Glomerular endothelial cell (primary cell): ENCODE data around the gene PGD. TPM values are rescaled to one million over a fixed set of nuclear protein-coding genes. Genes with fewer than 3 reads are reported as not detected.
A peak's percentile ranks its signal among the peaks of the same experiment; 100 is the strongest.
"Not testable (repeated sequence)": the region's sequence is repeated elsewhere in the genome, so short reads cannot be mapped to it uniquely, and the experiment has no call there.

Experiments used
- DNase-seq: peaks from one replicate; pipeline ENCODE4 v3.0.0-alpha.2; 2011; ENCODE audit warnings: low read depth, low spot score; ENCODE audit errors: extremely low read depth
- total RNA-seq: library from RNA; depleted of rRNA; stranded (reverse); fragments of >200 nt; gene quantifications from 2 replicates; pipeline ENCODE4 v1.2.3, GENCODE V29; 2015

Gene PGD
- 259 and 402 TPM in 2 replicates for total RNA-seq

DNA sequence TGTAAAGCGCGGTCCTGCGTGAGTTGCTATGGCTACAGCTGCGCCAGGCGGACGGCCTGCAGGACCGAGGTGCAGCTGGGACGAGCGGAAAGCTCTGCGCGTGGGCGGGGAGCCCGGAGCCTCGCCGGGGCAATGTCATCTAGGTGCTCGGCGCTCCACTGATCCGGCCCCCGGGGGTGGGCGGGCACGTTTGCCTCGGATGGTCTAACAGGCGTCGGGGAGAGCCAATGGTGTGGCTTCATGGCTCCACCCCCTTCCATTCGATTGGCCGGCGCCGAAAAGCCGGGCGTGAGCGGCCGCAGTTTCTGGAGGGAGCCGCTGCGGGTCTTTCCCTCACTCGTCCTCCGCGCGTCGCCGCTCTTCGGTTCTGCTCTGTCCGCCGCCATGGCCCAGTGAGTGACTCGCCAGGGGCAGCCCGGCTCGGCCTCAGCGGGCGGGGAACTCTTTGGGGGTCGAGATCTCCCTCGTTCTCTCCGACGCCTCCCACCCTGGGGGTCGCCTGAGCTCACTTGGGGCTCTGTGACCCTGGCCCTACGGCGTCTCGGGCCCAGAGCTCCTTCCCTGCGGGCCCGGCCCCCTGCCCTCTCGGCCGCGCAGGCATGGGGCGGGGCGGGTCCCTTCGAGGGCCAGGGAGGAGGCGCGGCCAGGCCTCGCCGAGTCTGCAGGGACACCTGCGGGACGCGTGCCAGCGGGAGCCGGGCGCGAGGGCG is at the start of gene PGD:
TSS of gene PGD (plus strand) at position 331 of the 710 bp plus-strand sequence. CDS start at position 385, 54 bp downstream.
- DNase-seq = peak; percentile 55

DNA sequence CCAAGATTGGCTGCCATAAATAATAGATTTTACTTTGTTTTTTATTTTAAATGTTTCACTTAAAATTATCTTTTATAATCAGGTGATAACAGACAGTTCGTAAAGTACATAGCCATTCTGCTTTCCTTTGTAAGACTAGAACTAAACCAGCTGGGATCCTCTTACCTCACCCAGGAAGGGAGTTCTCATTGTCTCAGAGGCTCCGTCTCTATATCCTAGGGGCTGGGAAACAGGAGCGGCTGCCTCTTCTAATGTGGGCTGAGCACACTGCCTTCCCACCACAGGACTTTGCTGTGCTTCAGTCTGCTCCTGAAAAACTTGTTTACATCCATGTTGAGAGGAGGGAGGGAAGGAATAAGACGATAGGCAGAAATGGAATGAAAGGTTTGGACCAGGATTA is 45.6 kb upstream of the PGD start:
- DNase-seq = no peak

DNA sequence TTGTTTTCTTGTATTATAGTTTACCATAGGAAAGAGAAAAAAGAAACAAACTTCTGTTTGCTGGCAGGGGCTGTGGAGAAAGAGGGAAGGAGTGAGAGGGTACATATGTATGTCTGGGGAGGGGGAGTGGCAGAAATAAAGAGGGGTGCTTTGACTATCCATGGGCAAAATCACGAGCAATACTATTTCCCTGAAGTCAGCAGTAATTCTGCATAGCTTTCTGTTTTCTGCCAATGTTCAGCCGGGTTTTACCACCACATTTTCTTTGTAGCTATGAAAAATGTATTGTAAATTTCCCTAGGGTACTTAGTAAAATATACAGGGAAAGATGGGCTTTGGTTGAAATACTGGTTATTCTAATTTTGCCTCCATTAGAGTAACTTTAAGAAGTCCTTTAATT is 45.2 kb upstream of the PGD start:
- DNase-seq = no peak

DNA sequence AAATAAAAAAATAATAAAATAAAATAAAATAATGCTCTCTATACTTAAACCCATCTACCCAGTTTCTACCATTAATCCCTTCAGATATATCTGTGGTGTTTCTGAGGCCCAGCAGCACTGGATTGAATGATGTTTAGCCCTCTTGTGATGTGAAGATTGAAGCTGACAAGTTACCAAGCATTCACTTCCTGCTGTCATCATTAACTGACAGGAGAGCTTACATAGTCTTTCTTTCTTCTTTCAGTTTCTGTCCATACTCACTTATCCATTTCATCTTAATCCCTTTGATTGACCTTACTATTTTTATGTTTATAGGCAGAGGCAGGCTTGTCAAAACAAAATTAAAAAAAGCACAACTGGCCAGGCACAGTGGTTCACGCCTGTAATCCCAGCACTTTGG is 38.8 kb upstream of the PGD start:
- DNase-seq = no peak

DNA sequence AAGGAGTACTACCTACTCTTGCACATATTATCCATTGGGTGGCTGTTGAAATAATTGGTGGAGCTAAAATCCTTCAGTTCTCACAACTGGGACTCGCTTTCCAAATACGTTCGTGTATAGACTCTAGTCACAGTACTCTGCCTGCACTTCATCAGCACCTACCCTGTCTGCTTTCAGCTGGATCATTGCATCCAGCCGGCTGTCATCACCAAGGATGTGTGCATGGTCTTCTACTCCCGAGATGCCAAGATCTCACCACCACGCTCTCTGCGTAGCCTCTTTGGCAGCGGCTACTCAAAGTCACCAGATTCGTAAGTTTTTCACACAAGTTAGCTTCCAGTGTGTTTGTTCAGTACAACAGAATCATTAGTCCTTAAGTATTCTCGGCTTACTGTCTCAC is 37.3 kb upstream of the PGD start:
- no peak for DNase-seq

DNA sequence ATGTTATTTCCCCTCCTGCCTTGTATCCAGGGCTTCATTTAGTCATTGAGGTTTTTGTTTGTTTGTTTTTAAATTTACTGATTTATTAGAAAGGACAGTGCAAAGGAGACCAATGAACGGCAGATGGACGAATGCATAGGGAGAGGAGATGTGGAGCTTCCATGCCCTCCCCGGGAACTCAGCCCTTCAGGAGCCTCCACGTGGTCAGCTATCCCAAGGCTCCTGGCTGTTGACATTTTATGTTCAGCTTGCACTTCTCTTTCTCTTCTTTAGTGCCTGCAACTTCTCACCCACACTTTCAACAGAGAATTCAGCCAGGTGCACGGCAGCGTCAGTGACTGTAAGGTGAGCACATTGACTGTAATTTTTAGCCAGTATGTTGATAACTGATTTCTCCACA is 30.7 kb upstream of the PGD start:
- DNase-seq = no peak

DNA sequence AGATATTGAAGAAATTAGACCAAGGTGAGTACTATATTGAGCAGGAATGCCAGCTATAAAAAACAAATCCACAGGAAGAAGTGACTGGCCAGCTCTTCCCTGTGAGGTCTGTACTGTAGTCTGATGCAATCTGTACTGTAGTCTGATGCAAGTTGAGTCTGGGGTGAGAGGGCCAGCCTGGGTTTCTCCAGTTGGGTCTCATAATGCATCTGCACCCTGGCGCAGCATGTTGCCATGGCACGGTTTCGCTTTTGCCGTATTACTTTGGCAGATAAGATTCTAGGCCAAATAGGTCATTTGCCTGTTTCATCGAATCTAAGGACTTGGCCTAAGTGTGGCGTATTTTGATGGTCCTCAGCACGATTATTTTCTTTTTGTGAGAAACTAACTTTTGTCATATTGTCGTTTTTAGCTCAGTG is 24.4 kb upstream of the PGD start:
- no peak for DNase-seq

DNA sequence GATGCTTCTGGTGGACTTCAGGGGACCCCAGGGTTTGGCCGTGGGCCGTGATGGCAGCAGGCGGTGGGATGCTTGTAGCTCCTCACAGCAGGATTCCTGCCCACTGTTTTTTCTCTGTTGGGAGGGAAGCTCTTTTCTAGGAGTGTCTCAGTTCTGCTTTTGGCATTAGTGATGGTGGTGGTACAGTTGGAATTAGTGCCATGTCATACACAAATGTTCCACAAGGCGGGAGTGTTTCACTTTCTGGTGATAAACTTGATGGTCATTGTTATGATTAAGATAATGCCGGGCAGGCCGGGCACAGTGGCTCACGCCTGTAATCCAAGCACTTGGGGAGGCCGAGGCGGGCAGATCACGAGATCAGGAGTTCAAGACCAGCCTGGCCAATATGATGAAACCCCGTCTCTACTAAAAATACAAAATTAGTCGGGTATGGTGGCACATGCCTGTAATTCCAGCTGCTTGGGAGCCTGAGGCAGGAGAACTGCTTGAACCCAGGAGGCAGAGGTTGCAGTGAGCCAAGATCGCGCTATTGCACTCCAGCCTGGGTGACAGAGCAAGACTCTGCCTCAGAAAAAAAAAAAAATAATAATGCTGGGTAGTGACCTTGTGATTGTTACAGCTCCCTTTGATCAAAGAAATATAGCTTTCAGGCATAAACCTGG is 21.4 kb upstream of the PGD start:
- DNase-seq = not testable (repeated sequence)

DNA sequence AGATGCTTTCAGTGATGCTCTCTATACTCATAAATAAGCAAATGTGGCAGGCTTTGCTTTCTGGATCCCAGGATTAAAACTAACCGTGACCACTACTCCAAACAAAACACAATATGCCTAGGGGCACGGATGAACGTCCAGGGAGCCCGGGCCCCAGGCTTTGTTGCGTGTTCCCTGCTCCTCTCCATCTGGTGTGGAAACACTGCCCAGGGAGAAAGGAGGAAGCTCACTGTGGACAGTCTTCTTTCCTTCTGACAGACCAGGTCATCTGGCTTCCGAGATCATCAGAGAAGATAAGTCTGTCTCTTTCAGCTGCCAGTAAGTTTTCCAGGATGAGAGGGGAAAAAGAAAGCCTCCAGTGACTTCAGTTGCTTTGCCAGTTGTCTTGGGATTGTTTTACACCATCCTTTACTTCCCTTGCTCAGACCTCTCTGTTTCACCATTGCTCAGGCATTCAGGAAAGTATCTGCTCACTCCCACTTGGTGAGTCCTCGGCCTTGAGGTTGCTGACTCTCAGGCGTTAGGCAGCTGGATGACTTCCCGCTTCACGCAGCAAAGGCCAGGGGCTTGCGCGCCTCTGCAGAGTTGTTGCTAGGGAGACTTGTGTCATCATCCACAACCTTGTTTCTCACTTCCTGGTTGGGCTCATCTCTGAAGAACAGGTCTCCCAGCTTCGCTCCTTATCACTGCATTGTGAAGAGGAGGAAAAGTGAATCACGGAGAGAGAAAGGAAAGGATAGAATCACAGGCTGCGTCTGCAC is 20.6 kb upstream of the PGD start:
- no peak for DNase-seq

DNA sequence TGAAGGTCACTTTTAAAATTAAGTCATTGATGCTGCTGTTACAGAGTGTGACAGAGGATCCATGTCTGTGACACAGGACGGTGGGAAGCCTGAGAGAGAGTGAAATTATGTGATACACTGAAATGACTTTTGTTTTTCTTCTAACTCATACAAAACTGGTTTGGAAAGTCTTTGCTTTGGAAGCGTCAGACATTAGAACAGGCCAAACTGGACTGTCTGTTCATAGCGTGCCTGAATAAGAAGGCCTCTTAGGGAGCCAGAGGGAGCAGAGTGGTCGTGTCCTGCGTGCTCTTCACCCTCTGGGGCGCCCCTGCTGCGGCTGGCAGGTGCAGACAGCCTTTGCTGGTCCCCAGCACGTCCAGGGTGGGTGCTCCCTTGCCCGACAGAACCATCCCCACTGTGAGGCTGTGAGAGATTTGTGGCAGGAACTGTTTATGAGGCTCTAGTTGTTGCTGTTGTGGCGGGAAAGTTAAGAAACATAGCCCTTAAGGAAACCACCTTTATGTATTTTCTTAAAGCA is 19.7 kb upstream of the PGD start:
- no peak for DNase-seq

DNA sequence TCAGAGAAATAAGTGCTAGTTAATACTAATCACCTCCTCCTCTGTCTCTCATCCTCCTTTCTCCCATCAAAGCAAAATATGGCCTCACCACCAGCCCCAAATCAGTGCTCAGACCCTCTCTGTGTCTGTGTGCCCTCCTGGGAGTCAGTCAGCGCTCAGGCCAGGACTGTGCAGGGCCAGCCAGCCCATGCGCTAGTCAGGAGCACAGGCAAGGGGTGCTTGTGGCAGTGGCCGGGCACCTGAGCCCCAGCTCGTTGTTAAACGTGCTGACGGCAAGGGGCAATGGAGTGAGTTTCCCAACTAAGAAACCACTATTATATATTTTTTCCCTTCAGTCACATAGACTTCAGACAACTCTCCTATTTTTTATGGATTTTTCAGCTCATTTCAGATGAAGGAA is 19.2 kb upstream of the PGD start:
- no peak for DNase-seq

DNA sequence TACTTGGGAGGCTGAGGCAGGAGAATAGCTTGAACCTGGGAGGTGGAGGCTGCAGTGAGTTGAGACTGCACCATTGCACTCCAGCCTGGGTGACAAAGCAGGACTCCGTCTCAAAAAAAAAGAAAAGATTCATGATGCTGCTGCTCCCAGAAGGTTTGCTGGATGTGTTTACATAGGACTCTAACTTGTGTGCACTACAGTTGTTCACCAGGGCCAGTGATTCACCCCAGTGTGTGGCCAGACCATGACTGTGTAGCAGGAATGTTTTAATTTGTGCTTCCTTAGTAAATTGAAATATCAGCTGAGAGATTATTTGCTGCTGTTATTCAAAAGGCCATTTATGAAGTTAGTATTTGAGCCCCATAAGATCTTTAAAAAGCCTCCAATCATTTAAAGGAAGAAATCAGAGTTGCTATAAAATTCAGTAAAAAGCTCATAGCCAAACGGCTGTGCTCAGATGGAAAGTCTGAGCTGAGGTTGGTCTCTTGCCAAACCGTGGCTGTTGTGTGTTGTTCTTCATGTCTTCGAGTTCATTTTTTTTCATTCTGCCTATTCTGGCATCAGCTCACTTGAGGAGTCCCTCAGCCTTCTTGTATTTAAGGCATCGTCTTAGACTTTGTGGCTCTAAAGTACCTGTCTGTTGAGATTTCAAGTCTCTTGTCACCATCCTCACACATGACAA is 18.1 kb upstream of the PGD start:
- no peak for DNase-seq

DNA sequence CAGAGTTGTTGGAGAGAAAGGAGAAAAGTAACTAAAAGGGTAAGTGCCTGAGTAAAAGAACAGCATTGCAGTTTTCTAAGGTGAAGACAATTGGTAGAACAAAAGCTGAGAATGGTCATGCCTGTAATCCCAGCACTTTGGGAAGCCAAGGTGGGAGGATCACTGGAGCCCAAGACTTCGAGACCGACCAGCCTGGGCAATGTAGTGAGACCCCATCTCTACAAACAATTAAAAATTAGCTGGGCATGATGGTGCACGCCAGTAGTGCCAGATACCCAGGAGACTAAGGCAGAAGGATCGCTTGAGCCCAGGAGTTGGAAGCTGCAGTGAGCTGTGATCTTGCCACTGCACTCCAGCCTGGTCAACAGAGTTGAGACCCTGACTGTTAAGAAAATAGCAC is 15.2 kb upstream of the PGD start:
- no peak for DNase-seq

DNA sequence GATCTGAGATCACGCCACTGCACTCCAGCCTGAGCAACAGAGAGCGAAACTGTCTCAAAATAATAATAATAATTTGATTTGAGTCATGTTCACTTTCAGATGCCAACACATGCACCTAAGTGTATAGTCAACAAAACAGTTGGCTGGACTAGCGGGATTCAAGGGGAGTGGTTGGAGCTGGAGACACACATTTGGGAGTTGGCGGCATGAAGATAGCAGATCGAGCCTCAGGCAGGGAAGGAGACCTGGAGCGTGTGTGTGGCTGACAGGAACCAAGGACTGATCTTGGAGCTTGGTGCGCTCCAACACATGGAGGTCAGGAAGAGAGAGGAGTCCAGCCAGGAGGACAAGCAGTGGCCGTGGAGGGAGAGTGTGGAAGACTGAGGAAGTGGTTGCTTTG is 14.6 kb upstream of the PGD start:
- no peak for DNase-seq

DNA sequence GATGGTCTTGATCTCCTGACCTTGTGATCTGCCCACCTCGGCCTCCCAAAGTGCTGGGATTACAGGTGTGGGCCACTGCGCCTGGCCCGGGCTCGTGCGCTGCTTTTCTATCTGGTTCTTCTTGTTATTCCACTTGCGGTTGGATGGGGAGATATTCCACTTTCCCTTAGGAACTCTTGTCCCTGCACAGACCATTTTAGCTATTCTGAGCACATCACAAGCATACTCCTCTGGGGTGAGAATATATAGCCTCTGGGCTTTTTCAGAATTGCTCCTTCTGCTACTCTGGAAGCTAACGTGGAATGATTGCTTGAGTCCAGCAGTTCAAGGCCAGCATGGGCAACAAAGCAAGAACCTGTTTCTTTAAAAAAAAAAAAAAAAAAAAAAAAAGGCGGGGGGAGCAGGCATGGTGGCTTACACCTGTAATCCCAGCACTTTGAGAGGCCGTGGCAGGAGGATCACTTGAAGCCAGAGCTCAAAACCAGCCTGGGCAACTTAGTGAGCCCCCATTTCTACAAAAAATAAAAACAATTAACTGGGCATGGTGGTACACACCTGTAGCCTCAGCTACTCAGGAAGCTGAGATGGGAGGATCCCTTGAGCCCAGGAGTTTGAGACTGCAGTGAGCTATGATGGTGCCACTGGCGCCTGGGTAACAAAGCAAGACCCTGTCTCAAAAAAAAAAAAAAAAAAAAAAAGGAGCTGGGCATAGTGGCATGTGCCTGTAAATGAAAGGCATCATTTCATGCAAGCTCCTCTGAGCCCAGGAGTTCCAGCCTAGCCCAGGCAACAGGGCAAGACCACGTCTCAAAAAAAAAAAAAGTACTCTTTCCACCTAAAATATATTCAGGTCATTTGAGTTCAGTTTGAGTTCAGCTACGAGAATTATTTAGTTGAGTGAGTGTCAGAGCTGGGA is 11.8 kb upstream of the PGD start:
- DNase-seq = no peak

DNA sequence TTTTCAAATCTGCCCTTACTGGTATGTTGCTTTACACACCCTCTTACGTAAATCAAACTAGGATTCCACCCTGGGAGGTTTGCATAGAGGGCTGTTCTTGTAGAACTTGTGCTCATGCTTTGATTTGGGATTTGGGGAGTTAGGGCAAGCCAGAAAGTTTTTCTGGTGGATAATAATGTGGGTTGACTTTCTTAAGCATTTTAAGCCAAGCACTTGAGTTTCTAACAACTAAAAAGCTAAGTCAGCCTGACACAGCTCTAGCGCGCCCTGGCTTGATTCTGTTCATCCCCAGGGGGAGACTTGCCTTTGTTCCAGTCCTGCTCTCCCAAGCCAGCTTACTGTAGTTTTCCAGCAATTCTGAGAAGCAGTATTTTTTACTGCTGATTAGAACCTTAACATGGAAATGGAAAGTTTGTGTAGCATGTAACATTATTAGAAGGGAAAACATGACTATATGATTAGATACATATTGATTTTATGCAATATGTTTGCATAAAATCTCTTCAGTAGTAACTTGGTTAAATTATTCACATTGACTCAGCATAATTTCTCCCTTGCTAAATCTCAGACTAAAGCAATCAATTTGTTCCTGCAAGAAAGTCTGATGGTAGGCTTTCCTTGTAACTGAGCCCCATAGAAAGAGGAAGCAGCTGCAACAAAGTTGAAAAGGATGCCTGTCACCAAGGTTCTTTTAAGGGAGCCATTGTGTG is 11.0 kb upstream of the PGD start:
- no peak for DNase-seq

DNA sequence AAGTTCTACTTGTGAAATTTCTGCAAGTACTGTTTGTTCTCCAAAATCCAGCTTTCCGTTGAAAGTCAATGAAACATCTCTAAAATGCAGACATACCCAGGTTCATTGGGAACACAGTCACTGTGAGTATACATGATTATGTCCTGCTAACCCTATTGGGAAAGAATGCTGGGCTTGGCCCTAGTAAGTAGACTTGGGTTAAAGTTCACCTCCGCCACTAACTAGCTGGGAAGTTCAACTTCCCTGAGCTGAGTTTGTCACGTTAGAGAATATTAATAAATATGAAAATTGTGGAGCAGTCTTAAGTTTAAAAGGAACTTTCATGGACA is 10.5 kb upstream of the PGD start:
- DNase-seq = no peak

DNA sequence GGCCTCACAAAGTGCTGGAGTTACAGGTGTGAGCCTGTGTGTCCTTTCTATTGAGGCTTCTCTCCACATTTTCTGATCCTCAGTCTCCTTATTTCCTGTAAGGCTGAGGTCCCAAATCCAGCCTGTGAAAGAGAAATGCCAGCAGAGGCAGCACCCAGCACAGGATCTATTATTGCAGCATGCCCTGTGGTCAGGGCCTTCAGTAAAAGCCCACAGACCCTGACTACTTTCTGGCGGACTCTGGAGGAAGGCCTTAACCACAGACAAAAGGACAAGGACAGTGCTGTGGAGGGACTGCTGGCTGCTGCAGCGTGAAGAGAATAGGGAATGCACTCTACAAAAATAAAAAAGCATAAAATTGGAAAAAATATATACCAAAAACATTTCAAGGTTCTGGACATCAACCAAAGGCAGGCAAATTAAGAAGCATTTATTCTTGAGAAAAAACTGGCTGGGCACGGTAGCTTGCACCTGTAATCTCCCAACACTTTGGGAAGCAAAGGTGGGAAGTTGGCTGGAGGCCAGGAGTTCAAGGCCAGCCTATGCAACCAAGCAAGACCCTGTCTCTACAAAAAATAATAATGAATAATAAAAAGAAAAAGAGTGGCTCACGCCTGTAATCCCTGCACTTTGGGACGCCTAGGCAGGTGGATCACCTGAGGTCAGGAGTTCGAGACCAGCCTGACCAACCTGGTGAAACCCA is 9.4 kb upstream of the PGD start:
- no peak for DNase-seq

DNA sequence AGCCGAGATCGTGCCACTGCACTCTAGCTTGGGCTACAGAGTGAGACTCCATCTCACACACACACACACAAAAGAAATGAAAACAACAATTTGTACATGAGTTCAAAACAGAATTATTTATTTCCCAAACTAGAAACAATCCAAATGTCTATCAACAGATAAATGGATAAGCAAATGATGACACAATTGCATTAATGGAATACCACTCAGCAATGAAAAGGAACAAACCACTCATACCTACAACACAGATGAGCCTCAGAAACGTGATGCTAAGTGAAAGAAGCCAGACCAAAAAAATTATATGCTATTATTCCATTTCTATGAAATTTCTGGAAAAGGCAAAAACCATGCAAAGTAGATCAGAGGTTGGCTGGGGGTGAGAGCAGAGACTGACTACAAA is 2.0 kb upstream of the PGD start:
- no peak for DNase-seq
